ENCODE measurements around the gene TBL1XR1.

- TF ChIP-seq CTCF (IDR thresholded peaks at IDR 0.05; ENCODE audit: insufficient read depth, low read length, poor library complexity, severe bottlenecking) = no peak
- no peak for TF ChIP-seq EZH2phosphoT487 (conservative IDR thresholded peaks at IDR 0.05; ENCODE audit: low read length)
Measured at GRCh38 chr3:177147790-177148189, 49.5 kb downstream of the TBL1XR1 start.
